ENCODE results near the gene TMPRSS4. TPM values are rescaled to one million over a fixed set of nuclear protein-coding genes. Genes with fewer than 3 reads are reported as not detected.

The TMPRSS4 gene
- polyA plus RNA-seq, 3 donors, result 0.03 to 1.0 (median 0.22) TPM

DNA sequence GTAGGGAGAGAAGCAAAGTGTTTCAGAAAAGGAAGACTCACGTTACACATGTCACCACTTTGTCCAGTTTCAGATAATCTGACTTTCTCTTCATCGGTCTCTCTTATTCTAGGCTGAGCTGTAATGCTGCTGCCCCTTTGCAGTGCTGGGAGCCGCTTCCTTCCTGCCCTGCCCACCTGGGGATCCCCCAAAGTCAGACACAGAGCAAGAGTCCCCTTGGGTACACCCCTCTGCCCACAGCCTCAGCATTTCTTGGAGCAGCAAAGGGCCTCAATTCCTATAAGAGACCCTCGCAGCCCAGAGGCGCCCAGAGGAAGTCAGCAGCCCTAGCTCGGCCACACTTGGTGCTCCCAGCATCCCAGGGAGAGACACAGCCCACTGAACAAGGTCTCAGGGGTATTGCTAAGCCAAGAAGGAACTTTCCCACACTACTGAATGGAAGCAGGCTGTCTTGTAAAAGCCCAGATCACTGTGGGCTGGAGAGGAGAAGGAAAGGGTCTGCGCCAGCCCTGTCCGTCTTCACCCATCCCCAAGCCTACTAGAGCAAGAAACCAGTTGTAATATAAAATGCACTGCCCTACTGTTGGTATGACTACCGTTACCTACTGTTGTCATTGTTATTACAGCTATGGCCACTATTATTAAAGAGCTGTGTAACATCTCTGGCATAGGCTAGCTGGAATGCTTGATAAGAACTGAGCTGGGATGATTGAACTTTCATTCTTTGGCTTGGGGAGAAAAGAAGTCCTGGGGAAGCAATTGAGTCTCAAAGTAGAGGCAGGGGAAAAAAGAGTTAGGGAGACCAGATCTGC, 41.1 kb downstream of the TMPRSS4 start:
- 73 to 77% (median 75%) methylated on average over 9 of the region's 9 CpGs for WGBS, 3 donors
- no peak overlapping the region for H3K27ac ChIP-seq (ENCODE audit: low read depth, low read length)

GRCh38 chr11:118120793-118121192, 43.9 kb downstream of the TMPRSS4 start:
- 94 to 100% (median 95%) methylated on average over 1 of the region's 1 CpG for WGBS, 3 donors
- no peak overlapping the region for H3K27ac ChIP-seq (ENCODE audit: low read depth, low read length)

DNA sequence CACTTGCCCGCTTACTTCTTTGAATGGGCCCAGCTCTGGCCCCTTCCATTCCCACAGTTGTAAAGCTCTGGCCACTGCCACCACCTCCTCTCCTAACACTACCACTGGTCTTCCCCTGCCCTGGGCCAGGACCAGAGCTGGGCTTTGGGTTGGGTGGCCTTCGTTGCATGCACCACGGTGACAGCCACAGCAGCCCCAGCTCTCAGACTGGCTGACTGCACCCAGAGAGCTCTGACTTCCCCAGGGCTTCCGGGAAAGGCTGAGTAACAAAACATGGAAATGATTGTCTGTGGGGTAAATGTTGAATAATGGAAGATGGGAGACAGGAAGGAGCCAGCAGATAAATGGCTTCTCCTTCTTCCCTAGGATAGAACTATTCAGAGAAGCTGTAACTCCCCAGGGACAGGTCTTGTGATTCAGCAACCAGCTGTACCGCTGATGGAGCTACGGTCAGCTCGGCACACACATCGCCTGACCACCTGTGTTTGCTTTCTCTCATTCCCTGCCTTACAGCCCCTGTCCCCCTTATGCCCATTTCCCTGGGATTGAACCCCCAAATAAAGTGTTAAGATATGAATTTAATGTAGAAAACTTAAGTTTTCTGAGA, 48.2 kb downstream of the TMPRSS4 start:
- WGBS, 3 donors, result 72 to 79% (median 78%) methylated on average over 8 of the region's 8 CpGs
- H3K27ac ChIP-seq (ENCODE audit: low read depth, low read length), result no peak overlapping the region

- no peak overlapping the region for H3K27ac ChIP-seq (ENCODE audit: low read depth, low read length)
- WGBS, 3 donors, result 81 to 89% (median 87%) methylated on average over 7 of the region's 7 CpGs
Observed at GRCh38 chr11:118126082-118126838, 49.4 kb downstream of the TMPRSS4 start.

GRCh38 chr11:118128310-118128709, 51.4 kb downstream of the TMPRSS4 start:
- no peak overlapping the region for H3K27ac ChIP-seq (ENCODE audit: low read depth, low read length)
- WGBS, 3 donors, result 50 to 53% (median 50%) methylated on average over 4 of the region's 4 CpGs

- no peak overlapping the region for H3K27ac ChIP-seq (ENCODE audit: low read depth, low read length)
- 54 to 66% (median 59%) methylated on average over 11 of the region's 11 CpGs for WGBS, 3 donors
Observed at GRCh38 chr11:118128721-118129470, 52.0 kb downstream of the TMPRSS4 start.

DNA sequence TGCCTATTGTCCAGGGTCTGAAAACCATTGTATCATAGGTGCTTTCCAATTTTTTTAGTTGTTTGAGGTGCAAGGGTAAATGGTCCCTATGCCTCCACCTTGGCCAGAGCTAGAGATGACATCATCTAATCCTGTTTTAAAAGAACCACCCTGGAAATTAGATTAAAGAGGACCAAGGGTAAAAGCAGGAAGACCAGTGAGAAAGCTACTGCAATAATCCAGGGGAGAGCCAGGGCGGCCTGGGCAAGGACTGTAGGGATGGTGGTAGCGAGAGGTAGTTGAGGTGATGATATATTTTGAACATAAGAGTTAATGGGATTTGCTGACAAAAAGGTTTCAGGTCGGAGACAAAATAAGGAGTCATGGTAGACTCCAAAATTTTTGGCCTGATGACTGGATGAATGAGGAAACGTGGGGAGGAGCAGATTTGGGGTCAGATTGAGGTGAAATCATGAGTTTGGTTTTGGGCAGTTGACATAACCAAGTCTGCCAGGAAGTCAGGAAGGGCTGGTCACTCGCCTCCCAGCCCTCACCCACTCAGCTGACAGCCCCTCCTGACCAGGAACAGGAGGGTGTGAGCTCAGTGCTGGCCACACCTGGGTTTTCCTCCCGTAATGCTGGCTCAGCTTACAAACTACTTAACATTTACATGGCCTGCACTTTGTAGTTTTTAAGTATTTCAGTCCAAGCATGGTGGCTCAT, 52.7 kb downstream of the TMPRSS4 start:
- 55 to 79% (median 58%) methylated on average over 6 of the region's 6 CpGs for WGBS, 3 donors
- no peak overlapping the region for H3K27ac ChIP-seq (ENCODE audit: low read depth, low read length)

DNA sequence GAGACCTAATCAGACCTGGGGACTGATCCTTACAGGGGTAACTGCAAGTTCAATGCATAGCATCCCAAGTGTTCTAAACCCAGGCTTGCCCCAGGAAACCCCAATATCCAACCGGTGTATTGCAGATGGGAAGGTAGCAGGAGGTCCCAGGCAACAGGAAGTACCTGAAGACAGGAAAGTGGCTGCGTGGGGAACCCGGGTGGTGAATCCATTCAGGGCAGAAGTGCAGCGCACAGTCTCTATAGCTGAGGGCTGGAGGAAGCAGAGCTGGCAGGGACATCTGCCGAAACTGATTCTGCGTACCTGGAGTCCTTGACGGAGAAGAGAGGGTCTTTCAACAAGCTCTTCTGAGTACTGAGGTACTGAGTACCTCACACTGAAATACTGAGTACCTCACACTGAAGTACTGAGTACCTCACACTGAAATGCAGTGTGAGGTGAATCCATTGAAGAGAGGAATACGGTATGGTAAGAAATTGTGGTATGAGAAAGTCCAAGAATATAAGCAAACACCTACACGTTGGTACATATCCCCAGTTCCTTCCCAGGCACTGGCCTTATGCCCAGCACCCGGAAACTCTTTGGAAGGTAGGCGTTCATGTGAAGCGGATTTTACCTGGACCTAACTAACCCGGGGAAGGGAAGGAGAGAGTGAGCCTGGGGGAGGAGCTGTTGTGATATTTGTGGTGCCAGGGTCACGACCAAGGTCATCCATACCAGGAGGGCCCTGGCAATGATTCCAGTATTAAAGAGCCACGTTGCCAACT, 55.7 kb downstream of the TMPRSS4 start:
- 60 to 85% (median 85%) methylated on average over 15 of the region's 15 CpGs for WGBS, 3 donors
- no peak overlapping the region for H3K27ac ChIP-seq (ENCODE audit: low read depth, low read length)

GRCh38 chr11:118133816-118134215, 56.9 kb downstream of the TMPRSS4 start:
- H3K27ac ChIP-seq (ENCODE audit: low read depth, low read length), result no peak overlapping the region
- WGBS, 3 donors, result 93 to 95% (median 93%) methylated on average over 10 of the region's 10 CpGs

DNA sequence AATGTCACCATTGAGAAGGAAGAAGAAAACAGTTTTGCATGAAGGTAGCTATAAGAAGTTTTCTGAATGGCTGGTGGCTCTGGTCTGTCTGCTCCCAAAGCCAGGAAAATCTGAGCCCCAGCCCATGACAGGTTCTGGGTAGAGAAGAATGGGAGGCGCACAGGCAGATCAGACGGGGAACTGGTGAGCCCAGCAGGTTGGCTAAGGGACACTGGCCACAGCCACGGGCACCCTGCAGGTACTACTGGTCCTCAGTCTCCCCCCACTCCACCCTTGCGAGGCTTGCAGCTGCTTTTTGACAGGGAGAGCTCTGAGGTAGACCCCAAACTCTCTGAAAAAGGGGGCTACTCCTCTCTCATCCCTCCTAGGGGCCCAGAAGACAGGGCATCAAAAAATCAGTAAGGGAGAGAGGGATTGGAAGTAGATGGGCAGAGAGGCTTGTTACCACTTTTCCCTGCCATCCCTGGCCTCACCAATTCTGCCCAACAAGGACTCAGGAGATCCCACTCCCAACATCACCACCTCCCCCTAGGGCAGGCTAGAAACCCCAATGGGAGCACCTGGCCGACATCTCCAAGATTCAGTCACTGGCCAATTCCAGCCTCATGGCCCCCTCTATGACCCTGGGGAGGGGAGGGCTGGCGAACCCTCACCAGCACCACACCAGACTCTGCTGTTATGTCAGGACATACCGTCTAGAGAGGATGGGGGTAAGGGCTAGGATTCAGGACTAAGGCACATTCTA, 58.3 kb downstream of the TMPRSS4 start:
- H3K27ac ChIP-seq (ENCODE audit: low read depth, low read length), result no peak overlapping the region
- 80 to 84% (median 82%) methylated on average over 7 of the region's 7 CpGs for WGBS, 3 donors

- WGBS, 3 donors, result 79 to 95% (median 86%) methylated on average over 4 to 5 of the region's 5 CpGs
- no peak overlapping the region for H3K27ac ChIP-seq (ENCODE audit: low read depth, low read length)
Observed at GRCh38 chr11:118135796-118136165, 58.9 kb downstream of the TMPRSS4 start.

- WGBS, 3 donors, result 84 to 88% (median 85%) methylated on average over 2 of the region's 2 CpGs
Observed at GRCh38 chr11:118136341-118136740, 59.5 kb downstream of the TMPRSS4 start.

DNA sequence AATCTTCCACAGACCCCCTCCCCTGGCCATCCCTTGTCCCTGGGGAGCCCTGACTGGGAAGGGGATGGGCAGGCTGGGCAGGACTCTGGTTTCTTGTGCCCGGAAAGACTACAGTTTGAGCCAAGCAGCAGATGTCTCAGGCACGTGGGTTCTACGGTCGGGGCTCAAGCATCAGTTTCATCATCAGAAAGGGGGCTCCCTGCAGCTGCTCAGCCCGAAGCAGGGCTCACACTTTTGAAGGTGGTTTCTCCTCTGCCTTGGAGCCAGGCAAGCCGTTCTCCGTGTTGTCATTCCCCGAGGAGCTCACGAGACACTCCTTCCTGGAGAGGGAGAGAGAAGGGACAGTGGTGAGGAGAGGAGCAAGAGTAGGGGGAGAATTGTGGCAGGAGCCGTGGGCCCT, 59.9 kb downstream of the TMPRSS4 start:
- H3K27ac ChIP-seq (ENCODE audit: low read depth, low read length), result no peak overlapping the region

More at GRCh38 chr11:118136341-118136740, 59.5 kb downstream of the TMPRSS4 start:
- H3K27ac ChIP-seq (ENCODE audit: low read depth, low read length), result no peak overlapping the region

DNA sequence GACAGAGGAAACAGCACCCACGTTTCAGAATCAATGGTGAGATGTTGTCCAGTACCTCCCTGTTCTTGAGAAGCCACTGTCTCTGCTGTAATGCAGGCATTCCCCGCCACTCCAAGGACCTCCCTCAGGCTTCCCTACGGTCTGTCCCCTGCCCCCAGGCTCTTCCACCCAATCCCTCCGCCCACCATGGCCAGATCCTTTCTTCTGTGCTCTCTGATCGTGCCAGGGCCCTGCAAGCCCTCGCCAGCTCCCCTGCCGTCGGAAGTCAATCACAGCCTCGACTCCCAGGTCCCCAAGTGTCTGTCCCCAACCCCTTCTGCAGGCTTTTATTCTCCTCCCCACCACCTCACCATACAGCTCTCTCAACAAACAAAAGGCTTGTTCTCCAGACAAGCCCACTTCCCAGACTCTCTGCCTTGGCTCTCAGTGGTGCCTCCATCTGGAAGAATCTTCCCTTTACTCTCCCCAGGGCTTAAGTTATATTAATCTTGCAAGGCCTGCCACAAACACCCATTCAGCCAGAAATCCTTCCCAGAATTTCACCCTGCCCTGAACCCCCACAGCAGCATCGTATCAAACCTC, 62.1 kb downstream of the TMPRSS4 start:
- 51 to 61% (median 59%) methylated on average over 10 of the region's 10 CpGs for WGBS, 3 donors
- H3K27ac ChIP-seq (ENCODE audit: low read depth, low read length), result no peak overlapping the region

More for the DNA sequence above, 59.9 kb downstream of the TMPRSS4 start:
- 66 to 71% (median 69%) methylated on average over 10 of the region's 10 CpGs for whole genome bisulfite sequencing, 3 donors

GRCh38 chr11:118139578-118139977, 62.7 kb downstream of the TMPRSS4 start:
- no peak overlapping the region for H3K27ac ChIP-seq (ENCODE audit: low read depth, low read length)
- 22 to 55% (median 33%) methylated on average over 1 of the region's 1 CpG for WGBS, 3 donors

- no peak overlapping the region for H3K27ac ChIP-seq (ENCODE audit: low read depth, low read length)
- 46 to 79% (median 73%) methylated on average over 2 of the region's 2 CpGs for WGBS, 3 donors
Observed at GRCh38 chr11:118142081-118142480, 65.2 kb downstream of the TMPRSS4 start.
